ENCODE measurements around the gene RALGPS1.

GRCh38 chr9:127020802-127021078 lies 106.2 kb downstream of the RALGPS1 start:
- TF ChIP-seq POLR2A (IDR thresholded peaks at IDR 0.05) (no peak), CTCF (IDR thresholded peaks at IDR 0.05) (no peak)

Data from vagina (tissue), 2 donors.